DND-41 (cell line): ENCODE data around the gene GSTM5.

Experiments
- ATAC-seq: fragments of 200-7000 bp; cut with Tn5 transposase; 3 replicates; pipeline ENCODE4 v1.9.1; 2021; ENCODE audit warnings: low read depth; ENCODE audit not compliant: insufficient read depth
- DNase-seq: peaks from one replicate; pipeline ENCODE4 v3.0.0-alpha.2; 2020
- H2AFZ ChIP-seq: 2 replicates; pipeline ENCODE4 v1.6.0; 2012; ENCODE audit warnings: low read depth, low read length
- H3K27ac ChIP-seq: 2 replicates; pipeline ENCODE4 v1.5.1; 2012; ENCODE audit warnings: low read length, inconsistent platforms
- H3K27me3 ChIP-seq: fragments of 200-600 bp; sonication (generic); 2 replicates; pipeline ENCODE4 v1.6.0; 2012; ENCODE audit warnings: low read length, mild to moderate bottlenecking, inconsistent platforms; ENCODE audit not compliant: insufficient read depth, poor library complexity
- H3K36me3 ChIP-seq: 2 replicates; pipeline ENCODE4 v1.5.1; 2012; ENCODE audit warnings: low read length, inconsistent platforms; ENCODE audit not compliant: insufficient read depth
- H3K4me1 ChIP-seq: 2 replicates; pipeline ENCODE4 v1.5.1; 2012; ENCODE audit warnings: mild to moderate bottlenecking, low read length; ENCODE audit not compliant: insufficient read depth
- H3K4me2 ChIP-seq: 2 replicates; pipeline ENCODE4 v1.6.0; 2012; ENCODE audit warnings: mild to moderate bottlenecking, moderate library complexity, low read length, inconsistent platforms; ENCODE audit not compliant: insufficient read depth
- H3K4me3 ChIP-seq, 2 experiments: fragments of 200-600 bp in 1 of 2; shearing (Covaris generic) in 1 of 2; 2 replicates each; pipeline ENCODE4 v1.5.1; 2012 to 2016; ENCODE audit warnings: inconsistent platforms in 2 of 2, low read length in 2 of 2, mild to moderate bottlenecking in 2 of 2, low read depth in 1 of 2, moderate library complexity in 1 of 2
- H3K79me2 ChIP-seq: 2 replicates; pipeline ENCODE4 v1.6.0; 2012; ENCODE audit warnings: low read length, inconsistent platforms; ENCODE audit not compliant: insufficient read depth
- H3K9ac ChIP-seq: 2 replicates; pipeline ENCODE4 v1.6.0; 2012; ENCODE audit warnings: low read depth, mild to moderate bottlenecking, inconsistent platforms, low read length, moderate library complexity
- H3K9me3 ChIP-seq: 2 replicates; pipeline ENCODE4 v1.5.1; 2012; ENCODE audit warnings: low read length, moderate library complexity, mild to moderate bottlenecking, inconsistent platforms; ENCODE audit not compliant: insufficient read depth, severe bottlenecking
- H4K20me1 ChIP-seq: 2 replicates; pipeline ENCODE4 v1.6.0; 2012; ENCODE audit warnings: low read length; ENCODE audit not compliant: insufficient read depth
- CTCF ChIP-seq: IDR thresholded peaks from 2 replicates; pipeline ENCODE4 v1.5.1; 2012; ENCODE audit warnings: borderline replicate concordance, low read length, moderate library complexity, mild to moderate bottlenecking; ENCODE audit not compliant: poor library complexity, severe bottlenecking; ENCODE audit errors: extremely low read depth
- EZH2 ChIP-seq: IDR thresholded peaks from 3 replicates; pipeline ENCODE4 v1.6.1; 2012; ENCODE audit warnings: borderline replicate concordance, low read depth, mild to moderate bottlenecking, moderate library complexity, low read length, inconsistent platforms; ENCODE audit not compliant: severe bottlenecking

The GSTM5 gene

DNA sequence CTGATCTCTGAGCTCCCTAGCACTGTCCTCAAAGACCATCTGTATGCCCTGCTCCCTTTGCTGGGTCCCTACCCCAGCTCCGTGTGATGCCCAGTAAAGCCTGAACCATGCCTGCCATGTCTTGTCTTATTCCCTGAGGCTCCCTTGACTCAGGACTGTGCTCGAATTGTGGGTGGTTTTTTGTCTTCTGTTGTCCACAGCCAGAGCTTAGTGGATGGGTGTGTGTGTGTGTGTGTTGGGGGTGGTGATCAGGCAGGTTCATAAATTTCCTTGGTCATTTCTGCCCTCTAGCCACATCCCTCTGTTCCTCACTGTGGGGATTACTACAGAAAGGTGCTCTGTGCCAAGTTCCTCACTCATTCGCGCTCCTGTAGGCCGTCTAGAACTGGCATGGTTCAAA is 5.7 kb downstream of the GSTM5 start:
- H3K27ac ChIP-seq, result no peak overlapping the region
- no peaks in the 10 kb centered on the region for H3K36me3 ChIP-seq
- TF ChIP-seq EZH2, result no peak
- no peak for TF ChIP-seq CTCF
- DNase-seq, result no peak
- no peaks in the 10 kb centered on the region for H4K20me1 ChIP-seq
- no peak overlapping the region for H3K4me2 ChIP-seq
- H3K9me3 ChIP-seq, result no peaks in the 10 kb centered on the region
- no peak overlapping the region for H2AFZ ChIP-seq
- H3K4me1 ChIP-seq, result no peaks in the 10 kb centered on the region
- H3K27me3 ChIP-seq, result peaks cover 3% of the 10 kb centered on the region
- no peaks in the 10 kb centered on the region for H3K79me2 ChIP-seq
- no peak for ATAC-seq
- no peak overlapping the region for H3K9ac ChIP-seq
- H3K4me3 ChIP-seq, result no peak overlapping the region

GRCh38 chr1:109718495-109718894 is 6.4 kb downstream of the GSTM5 start:
- Histone ChIP-seq H3K27ac (no peak overlapping the region), H3K9ac (no peak overlapping the region), H3K4me3 (no peak overlapping the region), H3K4me1 (no peaks in the 10 kb centered on the region), H3K4me2 (no peak overlapping the region), H2AFZ (no peak overlapping the region), H3K36me3 (no peaks in the 10 kb centered on the region), H3K79me2 (no peaks in the 10 kb centered on the region), H4K20me1 (no peaks in the 10 kb centered on the region), H3K9me3 (no peaks in the 10 kb centered on the region), H3K27me3 (peaks cover 3% of the 10 kb centered on the region)
- DNase-seq (no peak), ATAC-seq (no peak)
- TF ChIP-seq EZH2 (no peak), CTCF (no peak)

DNA sequence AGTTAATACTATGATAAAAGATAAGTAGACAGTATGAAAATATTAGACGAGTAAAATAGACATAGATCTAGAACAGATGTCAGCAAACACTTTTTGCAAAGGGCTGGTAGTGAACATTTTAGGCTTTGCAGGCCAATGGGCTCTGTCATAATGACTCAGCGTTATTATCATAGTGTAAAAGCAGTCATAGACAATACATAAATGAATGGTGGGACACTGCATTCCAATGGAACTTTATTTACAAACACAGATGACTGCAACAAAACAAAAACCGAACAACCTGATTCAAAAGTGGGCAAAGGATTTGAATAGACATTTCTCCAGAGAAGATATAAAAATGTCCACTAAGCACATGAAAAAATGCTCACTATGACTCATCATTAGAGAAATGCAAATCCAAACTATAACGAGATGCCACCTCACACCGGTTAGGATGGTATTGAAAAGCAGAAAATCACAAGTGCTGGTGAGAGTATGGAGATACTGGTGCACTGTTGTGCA is 7.3 kb downstream of the GSTM5 start:
- Histone ChIP-seq H3K27me3 (peaks cover 3% of the 10 kb centered on the region), H3K79me2 (no peaks in the 10 kb centered on the region), H3K27ac (no peak overlapping the region), H3K36me3 (no peaks in the 10 kb centered on the region), H3K4me3 (no peak overlapping the region), H3K4me2 (no peak overlapping the region), H2AFZ (no peak overlapping the region), H4K20me1 (no peaks in the 10 kb centered on the region), H3K4me1 (no peaks in the 10 kb centered on the region), H3K9ac (no peak overlapping the region), H3K9me3 (no peaks in the 10 kb centered on the region)
- ATAC-seq (no peak; the same call in 2 of the 3 replicates), DNase-seq (no peak)
- TF ChIP-seq CTCF, result no peak
- no peak for TF ChIP-seq EZH2

DNA sequence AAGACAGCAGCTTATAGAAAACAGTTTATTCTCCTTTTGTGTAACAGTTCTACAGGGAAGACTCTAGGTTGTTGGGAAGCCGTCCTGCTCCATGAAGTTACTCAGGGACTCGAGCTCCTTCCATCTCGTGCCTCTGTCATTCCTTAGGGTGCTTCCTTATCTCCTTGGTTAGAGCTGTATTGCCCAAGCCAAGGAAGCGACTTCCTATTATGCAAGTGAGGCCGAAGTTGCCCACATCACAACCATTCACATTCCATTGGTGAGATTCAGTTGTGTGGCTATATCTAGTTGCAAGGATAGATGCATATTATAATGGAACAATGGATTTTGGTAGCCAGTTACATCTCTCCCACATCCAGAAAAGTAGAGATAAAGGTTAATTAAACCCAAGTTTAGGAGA is 9.0 kb downstream of the GSTM5 start:
- no peaks in the 10 kb centered on the region for H4K20me1 ChIP-seq
- no peak for DNase-seq
- H3K4me2 ChIP-seq, result no peak overlapping the region
- H3K79me2 ChIP-seq, result no peaks in the 10 kb centered on the region
- H3K27me3 ChIP-seq, result peaks cover 9% of the 10 kb centered on the region
- H2AFZ ChIP-seq, result no peak overlapping the region
- ATAC-seq, result no peak
- H3K9me3 ChIP-seq, result no peaks in the 10 kb centered on the region
- H3K4me1 ChIP-seq, result no peaks in the 10 kb centered on the region
- H3K4me3 ChIP-seq, result no peak overlapping the region
- H3K9ac ChIP-seq, result no peak overlapping the region
- H3K27ac ChIP-seq, result no peak overlapping the region
- H3K36me3 ChIP-seq, result no peaks in the 10 kb centered on the region
- TF ChIP-seq EZH2 (no peak), CTCF (no peak)
